T-cell (primary cell): Measurements from ENCODE around the gene SMAD5. TPM values are rescaled to one million over a fixed set of nuclear protein-coding genes. Genes with fewer than 3 reads are reported as not detected.

ENCODE experiments used
- total RNA-seq, 35 experiments: library from RNA in 6 of 35; stranded (reverse) in 6 of 35; fragments of 120-200 nt in 1 of 35; gene quantifications; one replicate each; pipeline versions ENCODE4 v1.2.1 to v1.2.4 and lab custom pipeline; 2013 to 2026

The SMAD5 gene
- total RNA-seq, 5 donors from 2014 or later (not counting 1 experiment from before 2014, with no cell fraction given), result 8.7 to 24.2 (median 18.4) TPM

Other genes with a start within 250 kb of the SMAD5 start
- not detected for gene IL9, start 237.0 kb upstream of the SMAD5 start, total RNA-seq
- gene LECT2, start 177.9 kb upstream of the SMAD5 start, total RNA-seq, result not detected
- 1 to 10 TPM; 1.9 to 5.1 (median 2.9) TPM for gene TGFBI, start 103.9 kb upstream of the SMAD5 start, total RNA-seq
- gene SMIM32, start 60.3 kb downstream of the SMAD5 start, total RNA-seq, result not detected
- gene TRPC7, start 232.7 kb downstream of the SMAD5 start, total RNA-seq, result not detected